ENCODE data around the gene CD28. TPM values are rescaled to one million over a fixed set of nuclear protein-coding genes. Genes with fewer than 3 reads are reported as not detected.

Gene CD28
- 0.03 TPM in 1 of 2 replicates, not detected in the other for total RNA-seq (2014; rRNA removed; shearing (Covaris generic))
- 0.06 and 0.26 TPM in 2 replicates for polyA plus RNA-seq (2015; cell fraction: cytosol; rRNA removed)
- 0.06 TPM in 1 of 2 replicates, not detected in the other for polyA plus RNA-seq (2015; cell fraction: nucleus; rRNA removed)

GRCh38 chr2:203706403-203706802 is at the start of gene CD28:
Gene CD28, plus strand, starts transcription at chr2:203706639. Its CDS starts 58 bp downstream, at chr2:203706697.
- DNase-seq (ENCODE audit: low read depth): no peak

DNA sequence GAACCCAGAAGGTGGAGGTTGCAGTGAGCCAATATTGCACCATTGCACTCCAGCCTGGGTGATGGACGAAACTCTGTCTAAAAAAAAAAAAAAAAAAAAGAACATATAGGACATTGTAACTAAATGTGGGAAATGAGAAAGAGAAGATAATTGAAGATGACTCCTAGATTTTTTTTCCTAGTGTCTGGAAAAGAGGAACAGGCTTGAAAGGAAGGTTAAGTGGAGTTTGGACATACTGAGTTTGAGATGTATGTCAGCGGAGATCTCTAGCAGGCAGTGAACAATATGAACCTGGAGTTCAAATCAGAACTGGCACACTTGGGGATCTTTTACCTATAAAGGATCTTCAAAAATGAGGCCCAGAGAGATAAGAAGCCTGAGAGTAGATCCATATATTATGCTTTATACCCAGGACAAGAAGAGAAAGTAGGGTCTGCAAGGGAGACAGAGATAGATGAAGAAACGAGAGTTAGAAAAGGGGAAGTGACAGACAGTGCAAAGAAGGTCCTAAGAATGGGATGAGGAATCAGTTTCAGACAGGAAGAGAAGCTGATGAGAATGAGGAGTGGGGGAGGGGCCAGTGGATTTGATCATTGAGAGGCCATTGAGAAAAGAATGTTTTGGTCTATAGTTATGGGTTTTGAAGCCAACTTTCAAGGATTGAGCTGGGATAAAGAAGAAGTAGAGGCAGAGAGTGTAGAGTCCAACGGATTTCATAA is 46.9 kb upstream of the CD28 start:
- no peak for DNase-seq (ENCODE audit: low read depth)

DNA sequence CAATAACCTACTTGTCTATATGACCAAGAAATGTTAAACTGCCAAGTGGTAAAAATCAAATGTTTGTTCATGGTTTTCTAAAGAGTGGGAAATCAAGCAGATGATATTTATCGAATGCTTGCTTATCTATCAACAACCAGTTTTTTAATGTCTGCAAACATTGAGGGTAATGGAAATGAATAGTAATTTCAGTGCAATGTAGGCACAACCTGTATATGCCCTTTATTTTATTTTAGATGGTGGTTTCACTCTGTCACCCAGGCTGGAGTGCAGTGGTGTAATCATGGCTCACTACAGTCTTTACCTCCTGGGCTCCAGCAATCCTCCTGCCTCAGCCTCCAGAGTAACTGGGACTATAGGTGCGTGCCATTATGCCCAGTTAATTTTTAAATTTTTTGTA is 46.0 kb upstream of the CD28 start:
- DNase-seq (ENCODE audit: low read depth): no peak

- DNase-seq (ENCODE audit: low read depth): no peak
Observed at GRCh38 chr2:203661279-203661908, 45.0 kb upstream of the CD28 start.

- DNase-seq (ENCODE audit: low read depth): no peak
Observed at GRCh38 chr2:203662487-203662886, 44.0 kb upstream of the CD28 start.

DNA sequence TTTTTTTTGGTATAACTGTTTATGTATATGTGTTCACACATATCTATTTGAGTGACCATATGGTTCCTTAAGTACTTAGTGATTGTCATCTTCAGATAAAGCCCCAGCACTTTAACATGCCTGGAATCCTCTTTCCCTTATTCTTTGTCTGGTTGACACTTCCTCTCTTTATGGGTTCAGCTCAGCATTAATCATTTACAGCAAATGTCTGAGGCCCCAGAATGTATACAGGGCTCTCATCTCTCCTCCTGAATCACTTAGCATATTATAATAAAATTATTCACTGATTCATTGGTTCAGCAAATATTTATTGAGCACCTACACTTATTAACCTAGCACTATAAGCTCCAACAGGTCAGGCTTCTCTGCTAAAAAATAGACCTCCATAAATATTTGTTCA is 43.5 kb upstream of the CD28 start:
- no peak for DNase-seq (ENCODE audit: low read depth)

GRCh38 chr2:203664029-203664755 is 42.2 kb upstream of the CD28 start:
- DNase-seq (ENCODE audit: low read depth): no peak

GRCh38 chr2:203667838-203668237 is 38.6 kb upstream of the CD28 start:
- DNase-seq (ENCODE audit: low read depth): no peak

GRCh38 chr2:203669820-203670219 is 36.6 kb upstream of the CD28 start:
- no peak for DNase-seq (ENCODE audit: low read depth)

DNA sequence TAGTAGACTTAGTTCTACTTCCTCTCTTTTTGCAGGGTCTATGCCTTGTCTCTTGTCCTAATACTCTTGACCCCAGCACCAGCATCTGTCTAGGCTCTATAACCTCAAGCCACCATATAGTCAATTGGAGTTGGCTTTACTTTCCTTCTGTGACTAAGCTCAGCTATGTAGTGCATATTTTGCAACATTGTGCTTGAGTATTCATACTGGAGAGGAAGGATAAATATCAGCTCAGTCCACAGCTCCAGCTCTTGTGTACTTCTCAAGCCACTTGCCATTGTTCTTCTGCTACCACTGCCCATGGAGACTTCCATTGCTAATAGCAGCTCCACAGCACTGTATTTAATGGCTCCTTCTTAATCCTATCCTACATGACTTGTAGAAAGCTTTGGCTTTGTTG is 35.5 kb upstream of the CD28 start:
- no peak for DNase-seq (ENCODE audit: low read depth)

DNA sequence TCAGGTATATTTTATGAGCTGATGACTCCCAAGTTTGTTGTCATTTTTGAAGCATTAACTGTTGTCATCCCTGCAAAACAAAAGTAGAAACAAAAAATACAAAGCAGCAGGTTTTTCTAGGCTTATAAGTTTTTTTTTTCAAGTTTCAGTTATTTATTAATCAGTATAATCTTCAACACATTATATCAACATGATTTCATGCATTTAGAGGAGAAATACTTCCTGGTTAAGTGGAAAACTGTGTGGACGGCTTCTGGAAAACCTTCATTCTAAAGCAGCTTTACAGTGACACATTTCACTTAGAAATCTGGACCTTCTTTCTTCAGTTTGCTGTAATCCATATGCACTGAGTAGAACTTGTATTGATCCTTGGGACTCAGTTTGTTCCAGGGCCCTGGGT is 34.6 kb upstream of the CD28 start:
- no peak for DNase-seq (ENCODE audit: low read depth)

- no peak for DNase-seq (ENCODE audit: low read depth)
Observed at GRCh38 chr2:203672856-203673255, 33.6 kb upstream of the CD28 start.

DNA sequence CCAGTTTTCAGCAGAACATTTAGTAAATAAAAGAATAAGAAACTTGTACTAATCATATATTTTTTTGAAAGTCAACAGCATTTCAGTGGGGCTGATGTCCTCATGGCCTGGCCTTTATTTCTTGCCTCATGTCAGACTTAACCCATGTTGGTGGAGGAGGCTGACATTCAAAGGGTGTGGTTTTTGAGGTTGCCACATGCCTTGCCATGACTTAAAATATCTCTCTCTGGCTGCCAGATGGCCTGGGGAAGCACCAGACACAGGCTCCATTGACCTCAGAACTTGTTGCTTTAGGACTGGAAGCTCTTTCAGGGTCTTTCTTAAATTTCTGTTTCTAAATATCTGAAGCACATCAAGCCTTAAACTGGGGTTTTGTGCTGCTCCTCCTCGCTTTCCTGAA is 32.5 kb upstream of the CD28 start:
- DNase-seq (ENCODE audit: low read depth): peak; percentile 44

DNA sequence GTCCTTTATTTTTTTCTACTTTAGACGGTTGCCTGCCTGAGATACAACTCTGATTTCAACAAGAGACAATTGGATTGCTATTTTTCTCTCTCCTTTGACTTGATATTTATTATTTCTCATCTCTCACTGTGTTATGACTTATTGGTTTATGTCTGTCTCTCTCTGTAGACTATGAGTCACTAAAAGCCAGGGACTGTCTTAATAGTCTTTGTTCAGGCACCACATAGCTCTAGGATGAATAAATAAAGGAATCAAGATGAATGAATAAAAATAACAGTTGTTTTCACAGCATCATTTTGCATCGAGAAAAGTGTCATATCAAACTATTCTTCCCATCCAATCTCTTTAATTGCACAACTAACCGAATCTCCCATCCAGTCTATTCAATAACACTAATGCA is 31.4 kb upstream of the CD28 start:
- DNase-seq (ENCODE audit: low read depth): peak; percentile 45

- DNase-seq (ENCODE audit: low read depth): peak; percentile 77
Observed at GRCh38 chr2:203678971-203679370, 27.5 kb upstream of the CD28 start.

DNA sequence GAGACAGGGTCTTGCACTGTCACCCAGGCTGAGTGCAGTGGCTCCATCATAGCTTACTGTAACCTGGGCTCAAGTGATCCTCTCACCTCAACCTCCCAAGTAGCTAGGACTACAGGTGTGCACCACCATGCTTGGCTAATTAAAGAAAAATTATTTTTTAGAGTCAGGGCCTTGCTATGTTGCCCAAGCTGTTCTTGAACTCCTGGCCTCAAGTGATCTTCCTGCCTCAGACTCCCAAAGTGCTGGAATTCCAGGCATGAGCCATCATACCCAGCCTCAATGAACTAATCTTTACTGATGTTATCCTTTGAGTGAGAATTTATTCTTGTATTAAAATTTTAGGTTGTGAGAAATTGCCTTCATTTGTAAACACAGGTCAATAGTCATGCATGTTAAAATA is 27.0 kb upstream of the CD28 start:
- DNase-seq (ENCODE audit: low read depth): no peak

GRCh38 chr2:203681978-203682377 is 24.5 kb upstream of the CD28 start:
- DNase-seq (ENCODE audit: low read depth): peak; percentile 51

- peak; percentile 69 for DNase-seq (ENCODE audit: low read depth)
Observed at GRCh38 chr2:203682688-203683130, 23.7 kb upstream of the CD28 start.

GRCh38 chr2:203683421-203683820 is 23.0 kb upstream of the CD28 start:
- no peak for DNase-seq (ENCODE audit: low read depth)

GRCh38 chr2:203683932-203684556 is 22.4 kb upstream of the CD28 start:
- DNase-seq (ENCODE audit: low read depth): peak; percentile 96

GRCh38 chr2:203685081-203685621 is 21.3 kb upstream of the CD28 start:
- DNase-seq (ENCODE audit: low read depth): peak; percentile 90
